DMS114 treated with DMSO at 0.1 percent for 48 hours (cell line): ENCODE data around the gene NEK3.
"Not testable (repeated sequence)": the region's sequence is repeated elsewhere in the genome, so short reads cannot be mapped to it uniquely, and the experiment has no call there.

ENCODE experiments used
- DNase-seq: peaks from one replicate; lab custom pipeline; 2025; ENCODE audit not compliant: unreplicated experiment; lab: John Stamatoyannopoulos, UW

Gene NEK3, protein sequence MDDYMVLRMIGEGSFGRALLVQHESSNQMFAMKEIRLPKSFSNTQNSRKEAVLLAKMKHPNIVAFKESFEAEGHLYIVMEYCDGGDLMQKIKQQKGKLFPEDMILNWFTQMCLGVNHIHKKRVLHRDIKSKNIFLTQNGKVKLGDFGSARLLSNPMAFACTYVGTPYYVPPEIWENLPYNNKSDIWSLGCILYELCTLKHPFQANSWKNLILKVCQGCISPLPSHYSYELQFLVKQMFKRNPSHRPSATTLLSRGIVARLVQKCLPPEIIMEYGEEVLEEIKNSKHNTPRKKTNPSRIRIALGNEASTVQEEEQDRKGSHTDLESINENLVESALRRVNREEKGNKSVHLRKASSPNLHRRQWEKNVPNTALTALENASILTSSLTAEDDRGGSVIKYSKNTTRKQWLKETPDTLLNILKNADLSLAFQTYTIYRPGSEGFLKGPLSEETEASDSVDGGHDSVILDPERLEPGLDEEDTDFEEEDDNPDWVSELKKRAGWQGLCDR

DNA sequence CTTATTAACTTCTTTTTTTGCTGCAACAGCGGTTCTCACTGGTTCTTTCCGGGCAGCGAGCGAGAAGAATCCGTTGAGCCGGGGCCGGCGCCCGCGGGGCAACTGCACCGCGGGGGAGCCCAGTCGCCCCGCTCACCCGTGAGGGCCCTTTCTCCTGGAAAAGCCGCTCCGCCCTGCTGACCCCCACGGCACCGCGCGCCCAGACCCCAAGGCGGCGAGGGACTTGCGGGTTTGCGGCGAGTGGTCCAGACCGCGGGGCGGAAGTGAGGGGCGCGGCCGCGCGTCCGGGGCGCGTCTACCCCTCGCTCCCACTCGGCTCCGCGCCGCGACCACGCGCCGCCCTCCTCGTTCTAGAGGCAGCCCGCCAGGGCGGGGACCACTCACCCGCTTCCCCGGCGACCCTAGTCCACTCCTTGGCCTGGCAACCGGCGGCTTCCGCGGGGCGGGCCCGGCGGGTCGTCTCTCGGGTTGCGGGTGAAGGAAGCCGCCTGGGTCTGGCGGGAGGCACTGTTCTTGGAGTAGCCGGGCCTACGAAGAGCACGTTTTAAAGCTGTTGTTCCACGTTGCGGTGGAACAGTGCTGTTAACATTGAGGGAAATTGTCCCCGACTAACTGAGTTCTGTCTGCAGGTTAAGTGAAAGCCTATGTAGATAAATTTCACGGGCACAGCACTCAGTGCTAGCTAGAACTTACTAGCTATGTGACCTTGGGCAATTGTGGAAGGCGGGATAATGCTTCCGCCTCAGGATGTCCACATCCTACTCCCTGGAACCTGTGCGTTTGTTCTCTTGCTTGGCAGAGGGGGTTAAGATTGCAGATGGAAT is at the start of gene NEK3:
Gene NEK3, minus strand, starts transcription at position 439 of the 824 bp plus-strand sequence. CDS start 3,406 bp downstream, outside the sequence.
- peak; percentile 37 for DNase-seq

- DNase-seq: not testable (repeated sequence)
Observed at GRCh38 chr13:52208384-52208783, 49.0 kb upstream of the NEK3 start.

DNA sequence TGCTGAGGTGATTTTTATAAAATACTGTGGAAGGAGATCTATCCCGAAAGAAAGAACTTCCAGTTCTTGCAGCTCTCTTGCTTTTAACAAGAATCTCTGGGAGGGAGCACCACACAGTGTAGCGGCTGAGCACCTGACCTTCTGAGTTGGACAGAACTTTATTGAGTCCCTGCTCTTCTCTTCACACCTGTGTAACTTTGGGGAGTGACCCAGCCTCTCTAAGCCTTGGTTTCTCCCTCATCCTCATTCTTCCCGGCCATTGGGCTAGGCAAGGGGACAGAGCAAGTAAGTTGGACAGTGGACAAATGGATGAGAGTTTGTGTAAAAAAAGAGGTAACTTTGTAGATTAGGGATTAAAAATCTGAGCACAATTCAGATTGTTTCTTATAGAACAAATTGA is 48.5 kb upstream of the NEK3 start:
- not testable (repeated sequence) for DNase-seq

GRCh38 chr13:52207337-52207736 is 47.9 kb upstream of the NEK3 start:
- not testable (repeated sequence) for DNase-seq

DNA sequence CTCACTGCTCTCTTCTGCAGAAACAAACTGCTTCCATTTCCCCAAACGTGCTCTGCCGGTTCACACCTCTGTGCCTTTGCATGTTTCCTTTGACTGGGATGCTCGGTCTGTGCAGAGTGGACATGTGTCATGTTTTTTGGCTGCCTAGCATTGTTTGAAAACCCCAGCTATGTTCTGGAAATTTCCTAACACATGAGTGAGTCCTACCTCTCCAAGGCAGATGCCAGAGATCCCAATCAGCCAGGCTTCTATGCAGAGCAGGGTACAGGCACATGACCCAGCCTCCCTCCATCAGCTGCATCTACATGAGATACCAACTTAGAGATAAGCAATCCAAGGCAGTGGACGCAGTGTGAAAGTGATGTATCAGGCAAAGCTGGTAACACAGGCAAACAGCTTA is 45.1 kb upstream of the NEK3 start:
- DNase-seq: not testable (repeated sequence)

- DNase-seq: not testable (repeated sequence)
Observed at GRCh38 chr13:52203864-52204263, 44.5 kb upstream of the NEK3 start.

DNA sequence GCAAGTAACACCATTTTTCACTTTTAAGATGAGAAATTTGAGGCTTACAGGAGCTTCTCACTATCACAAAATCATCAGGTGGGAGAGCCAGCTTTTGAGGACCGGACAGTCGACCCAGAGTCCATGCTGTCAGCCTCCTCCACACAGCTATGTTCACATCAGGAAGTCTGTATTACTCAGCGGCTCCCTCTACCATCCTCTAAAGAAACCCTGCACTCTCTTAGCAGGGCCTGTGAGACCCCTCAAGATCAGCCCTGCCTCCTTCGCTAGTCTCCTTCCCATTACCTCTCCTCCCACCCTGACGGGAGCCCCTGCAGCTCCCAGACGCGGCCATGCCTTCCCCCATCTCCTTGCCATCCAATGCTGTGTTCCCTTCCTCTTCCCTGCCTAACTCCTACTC is 43.1 kb upstream of the NEK3 start:
- not testable (repeated sequence) for DNase-seq

GRCh38 chr13:52201439-52202193 is 42.2 kb upstream of the NEK3 start:
- peak; percentile 10 for DNase-seq

GRCh38 chr13:52195401-52195837 is 36.0 kb upstream of the NEK3 start:
- peak; percentile 82 for DNase-seq

DNA sequence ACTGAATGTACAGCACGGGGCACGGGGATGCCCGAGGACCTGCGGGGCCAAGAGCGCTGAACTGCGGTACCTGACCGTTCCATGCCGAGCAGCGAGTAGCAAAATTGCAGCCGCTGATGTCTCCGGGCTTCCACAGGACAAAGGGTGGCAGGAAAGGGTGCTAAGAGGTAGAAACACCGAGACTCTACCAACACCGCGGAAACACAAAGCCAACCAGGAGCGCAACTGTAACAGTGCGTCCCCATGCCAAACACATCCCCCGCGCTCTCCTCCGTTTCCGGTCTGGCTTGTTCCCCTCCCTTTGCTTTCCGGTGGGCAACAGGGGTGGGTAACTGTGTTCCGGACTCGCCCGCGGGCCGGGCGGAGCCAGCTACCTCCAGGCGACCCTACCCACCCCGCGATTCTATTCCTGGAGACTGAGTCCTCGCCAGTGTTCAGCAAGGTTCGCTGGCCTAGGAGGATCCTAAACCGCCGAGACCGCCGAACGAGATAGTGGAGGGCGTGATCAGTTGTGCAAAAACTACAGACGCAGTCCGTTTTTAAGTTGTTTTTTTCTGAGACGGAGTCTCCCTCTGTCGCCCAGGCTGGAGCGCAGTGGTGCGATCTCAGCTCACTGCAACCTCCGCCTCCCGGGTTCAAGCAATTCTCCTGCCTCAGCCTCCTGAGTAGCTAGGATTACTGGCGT is 34.9 kb upstream of the NEK3 start:
- peak; percentile 51 for DNase-seq

DNA sequence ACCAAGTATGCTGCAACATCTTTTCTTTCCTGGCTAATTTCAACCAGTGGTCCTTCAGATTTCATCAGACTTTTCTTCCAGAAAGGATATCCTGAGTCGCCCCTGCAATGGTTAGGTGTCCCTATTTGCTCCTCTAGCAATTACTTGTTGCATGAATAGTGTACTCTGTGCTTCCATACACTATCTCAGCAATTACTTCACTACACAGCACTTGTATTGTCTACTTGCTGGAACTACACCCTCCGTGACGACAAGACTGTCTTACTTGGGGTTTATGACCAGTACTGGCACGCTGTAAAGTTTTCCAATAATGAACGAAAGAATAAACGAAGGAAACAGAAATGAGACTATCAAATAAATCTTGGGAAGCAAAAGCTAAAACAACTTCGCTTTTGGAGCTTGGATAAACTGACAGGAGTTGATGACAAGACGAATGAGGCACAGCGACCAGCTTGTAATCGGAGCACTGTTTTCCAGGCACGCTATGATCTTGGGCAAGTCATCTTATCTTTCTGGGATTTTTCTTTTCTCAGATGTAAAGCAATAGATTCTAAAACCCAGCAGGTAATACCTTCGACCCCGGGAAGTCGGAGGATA is 34.3 kb upstream of the NEK3 start:
- not testable (repeated sequence) for DNase-seq

- DNase-seq: not testable (repeated sequence)
Observed at GRCh38 chr13:52187424-52188187, 28.2 kb upstream of the NEK3 start.

DNA sequence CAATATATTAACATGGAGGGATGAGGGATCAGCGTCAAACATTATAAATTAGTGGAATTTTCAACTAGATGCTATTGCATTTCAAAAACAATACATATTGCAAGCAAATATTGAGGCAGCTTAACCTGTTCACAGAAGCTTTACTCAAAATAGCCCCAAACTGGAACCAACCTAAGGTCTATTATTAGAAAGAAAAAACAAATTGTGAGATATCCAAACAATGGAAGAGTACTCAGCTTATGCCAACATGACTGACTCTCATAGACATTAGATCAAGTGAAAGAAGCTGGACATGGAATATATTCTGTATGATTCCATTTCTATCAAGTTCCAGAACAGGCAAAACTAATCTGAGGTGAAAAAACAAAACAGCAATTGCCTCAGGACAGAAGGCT is 27.6 kb upstream of the NEK3 start:
- no peak for DNase-seq

- DNase-seq: not testable (repeated sequence)
Observed at GRCh38 chr13:52181316-52181954, 22.0 kb upstream of the NEK3 start.

DNA sequence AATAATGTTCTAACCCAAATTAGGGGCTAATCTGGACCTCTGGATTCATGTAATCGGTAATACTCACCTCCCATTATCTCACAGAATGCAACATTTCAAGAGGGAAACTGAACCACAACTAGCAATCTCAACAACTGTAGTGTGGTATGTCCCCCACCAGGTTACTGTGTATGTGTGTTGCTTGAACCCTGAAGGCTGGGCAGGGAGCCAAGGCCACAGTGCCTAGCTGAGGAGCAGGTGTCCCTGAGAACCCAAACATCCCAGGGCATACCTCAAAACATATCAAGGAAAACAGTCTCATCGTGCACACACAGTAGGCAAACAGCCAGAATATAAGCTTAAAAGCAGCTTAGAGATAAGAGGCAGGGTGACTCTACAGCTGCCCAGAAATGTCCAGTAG is 20.5 kb upstream of the NEK3 start:
- no peak for DNase-seq

GRCh38 chr13:52177276-52177675 is 17.9 kb upstream of the NEK3 start:
- DNase-seq: no peak

- DNase-seq: not testable (repeated sequence)
Observed at GRCh38 chr13:52173970-52174369, 14.6 kb upstream of the NEK3 start.

DNA sequence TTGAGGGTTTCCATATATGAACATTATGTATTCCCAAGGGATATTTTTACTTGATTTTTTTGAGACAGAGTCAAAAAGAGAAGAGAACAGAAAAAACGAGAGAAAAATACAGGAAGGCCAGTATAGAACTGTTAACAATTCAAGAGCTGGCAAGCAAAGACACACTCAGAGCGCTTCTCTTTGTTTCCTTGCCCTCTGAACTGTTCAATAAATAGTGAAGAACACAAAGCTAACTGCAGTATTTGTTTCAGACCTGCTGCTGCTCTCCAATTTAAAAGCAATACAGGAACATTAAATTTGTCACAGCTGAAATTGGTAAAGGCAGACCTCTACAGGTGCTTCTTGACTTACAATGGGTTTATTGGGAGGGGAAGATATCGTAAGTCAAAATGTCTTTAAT is 14.0 kb upstream of the NEK3 start:
- DNase-seq: no peak

DNA sequence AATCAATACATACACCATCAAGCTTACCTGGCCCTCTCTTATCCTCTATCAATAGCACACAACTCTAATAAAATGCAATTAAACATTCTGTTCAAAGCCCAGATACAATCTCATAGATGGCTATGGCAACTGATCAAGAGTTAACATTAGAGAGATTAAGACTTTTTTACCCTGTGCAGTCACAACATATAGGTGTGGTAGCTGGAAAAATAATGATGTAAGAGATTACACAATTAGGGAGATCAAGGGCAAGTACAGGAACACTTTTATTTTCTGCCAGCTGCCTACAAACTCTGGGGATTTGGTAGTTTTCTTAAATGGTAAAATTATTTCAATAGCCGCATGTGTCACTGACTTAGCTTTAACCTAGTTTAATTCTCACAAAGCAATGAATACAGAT is 12.3 kb upstream of the NEK3 start:
- not testable (repeated sequence) for DNase-seq
